Neural progenitor cell (in vitro differentiated cells): Measurements from ENCODE around the gene NECTIN3.

Experiments used
- CTCF ChIP-seq: fragments of 200-600 bp; sonication (generic); IDR thresholded peaks from 2 replicates; pipeline ENCODE4 v1.5.1; 2017; ENCODE audit warnings: antibody characterized with exemption, mild to moderate bottlenecking
- EZH2 ChIP-seq: fragments of 200-600 bp; sonication (generic); IDR thresholded peaks from 2 replicates; pipeline ENCODE4 v1.6.1; 2017; ENCODE audit warnings: antibody characterized with exemption, mild to moderate bottlenecking, moderate library complexity
- EZH2phosphoT487 ChIP-seq: fragments of 200-600 bp; sonication (generic); IDR thresholded peaks from 2 replicates; pipeline ENCODE4 v1.6.1; 2017; ENCODE audit warnings: antibody characterized with exemption

- TF ChIP-seq CTCF, result no peak
- TF ChIP-seq EZH2, result no peak
- no peak for TF ChIP-seq EZH2phosphoT487
Observed at GRCh38 chr3:111112913-111113312, 41.3 kb downstream of the NECTIN3 start.
